HG02571 (cell line): ENCODE measurements around the gene SULT2B1.

Source experiments
- ATAC-seq: cut with Tn5 transposase; IDR thresholded peaks from one replicate; pipeline ENCODE4 v1.9.1; 2021; ENCODE audit warnings: mild to moderate bottlenecking, moderate library complexity; ENCODE audit not compliant: unreplicated experiment

Gene SULT2B1

DNA sequence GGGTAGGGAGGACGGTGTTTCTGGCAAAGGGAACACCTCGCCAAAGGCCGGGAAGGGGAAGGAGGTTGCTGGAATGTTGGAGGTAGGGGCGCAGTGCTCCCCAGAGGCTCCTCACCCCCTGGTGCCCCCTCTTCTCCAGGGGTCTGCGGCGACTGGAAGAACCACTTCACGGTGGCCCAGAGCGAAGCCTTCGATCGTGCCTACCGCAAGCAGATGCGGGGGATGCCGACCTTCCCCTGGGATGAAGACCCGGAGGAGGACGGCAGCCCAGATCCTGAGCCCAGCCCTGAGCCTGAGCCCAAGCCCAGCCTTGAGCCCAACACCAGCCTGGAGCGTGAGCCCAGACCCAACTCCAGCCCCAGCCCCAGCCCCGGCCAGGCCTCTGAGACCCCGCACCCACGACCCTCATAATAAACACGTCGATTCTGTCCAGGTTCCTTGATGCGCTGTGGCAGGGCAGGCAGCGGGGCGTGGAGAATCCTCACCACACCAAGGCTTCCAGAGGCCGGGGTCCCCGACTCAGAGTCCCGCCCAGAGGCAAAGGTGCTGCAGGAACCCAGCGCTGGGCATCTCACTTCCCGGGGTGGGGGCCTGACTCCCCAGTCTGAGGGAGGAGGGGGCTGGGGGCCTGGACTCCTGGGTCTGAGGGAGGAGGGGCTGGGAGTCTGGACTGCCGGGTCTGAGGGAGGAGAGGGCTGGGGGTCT, 47.2 kb downstream of the SULT2B1 start:
- no peak for ATAC-seq

DNA sequence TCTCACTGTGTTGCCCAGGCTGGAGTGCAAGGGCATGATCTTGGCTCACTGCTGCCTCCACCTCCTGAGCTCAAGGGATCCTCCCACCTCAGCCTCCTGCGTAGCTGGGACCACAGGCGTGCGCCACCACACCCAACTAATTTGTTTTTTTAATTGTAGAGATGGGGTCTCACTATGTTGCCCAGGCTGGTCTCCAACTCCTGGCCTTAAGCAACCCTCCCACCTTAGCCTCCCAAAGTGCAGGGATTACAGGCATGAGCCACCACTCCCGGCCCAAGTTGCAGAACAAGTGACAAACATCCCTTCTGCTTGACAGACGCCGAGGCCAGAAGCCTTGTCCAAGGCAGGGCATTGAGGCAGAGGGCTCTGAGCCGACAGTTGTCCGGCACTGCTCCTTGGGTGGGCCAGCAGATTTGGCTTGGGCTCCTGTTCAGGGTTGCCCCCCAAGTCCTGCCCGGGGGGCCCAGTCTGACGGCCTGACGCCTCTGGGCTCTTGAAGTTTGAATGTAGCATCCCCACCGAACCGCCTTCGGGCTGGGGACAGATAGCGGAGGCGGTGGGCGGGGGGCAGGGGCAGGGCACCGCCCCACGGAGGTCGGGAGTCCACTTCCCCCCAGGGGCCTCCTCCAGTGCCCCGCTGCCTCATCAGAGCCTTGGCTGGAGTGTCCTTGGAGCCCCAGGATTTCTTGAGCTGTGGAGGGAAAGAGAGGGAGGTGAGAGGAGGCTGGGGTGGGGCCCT, 48.9 kb downstream of the SULT2B1 start:
- no peak for ATAC-seq

GRCh38 chr19:48603001-48603400, 51.0 kb downstream of the SULT2B1 start:
- no peak for ATAC-seq

DNA sequence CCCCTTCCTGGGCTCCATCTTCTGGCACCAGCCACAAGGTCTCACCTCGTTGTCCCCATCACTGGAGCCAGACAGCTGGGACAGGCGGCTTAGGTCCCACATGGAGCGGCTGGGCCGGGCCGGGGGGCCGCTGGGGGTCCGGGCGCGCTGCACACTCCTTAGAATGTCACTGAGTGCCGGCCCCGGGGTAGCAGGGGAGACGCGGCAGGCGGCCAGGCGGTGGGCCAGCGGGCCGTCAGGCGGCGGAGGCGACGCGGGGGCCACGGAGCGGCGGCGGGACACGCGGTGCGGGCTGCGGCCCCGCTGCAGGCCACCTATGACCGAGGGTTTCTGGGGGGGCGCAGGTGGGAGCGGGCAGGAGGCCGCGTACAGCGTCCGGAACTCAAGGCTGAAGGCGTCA, 51.5 kb downstream of the SULT2B1 start:
- ATAC-seq: no peak

GRCh38 chr19:48603850-48604249, 51.9 kb downstream of the SULT2B1 start:
- no peak for ATAC-seq

DNA sequence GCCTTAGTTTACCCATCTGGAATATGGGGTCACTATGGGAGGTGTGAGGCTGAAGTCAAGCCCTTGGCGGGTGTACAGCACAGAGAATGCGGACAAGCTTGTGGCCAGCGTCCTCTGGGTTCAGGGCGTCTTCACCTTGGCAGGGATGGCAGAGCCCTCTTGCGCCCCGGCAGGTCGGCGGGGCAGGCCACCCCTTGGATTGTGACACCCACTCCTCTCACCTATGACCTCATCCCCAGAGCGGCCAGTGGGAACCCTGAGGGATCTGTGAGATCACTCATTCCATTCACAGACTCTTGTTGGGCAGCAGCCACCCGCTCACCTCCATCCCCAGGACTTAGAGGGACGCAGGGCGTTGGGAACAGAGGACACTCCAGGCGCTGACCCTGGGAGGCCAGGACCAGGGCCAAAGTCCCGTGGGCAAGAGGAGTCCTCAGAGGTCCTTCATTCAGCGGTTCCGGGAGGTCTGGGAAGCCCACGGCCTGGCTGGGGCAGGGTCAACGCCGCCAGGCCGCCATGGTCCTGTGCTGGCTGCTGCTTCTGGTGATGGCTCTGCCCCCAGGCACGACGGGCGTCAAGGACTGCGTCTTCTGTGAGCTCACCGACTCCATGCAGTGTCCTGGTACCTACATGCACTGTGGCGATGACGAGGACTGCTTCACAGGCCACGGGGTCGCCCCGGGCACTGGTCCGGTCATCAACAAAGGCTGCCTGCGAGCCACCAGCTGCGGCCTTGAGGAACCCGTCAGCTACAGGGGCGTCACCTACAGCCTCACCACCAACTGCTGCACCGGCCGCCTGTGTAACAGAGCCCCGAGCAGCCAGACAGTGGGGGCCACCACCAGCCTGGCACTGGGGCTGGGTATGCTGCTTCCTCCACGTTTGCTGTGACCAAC, 54.7 kb downstream of the SULT2B1 start, which contains the start of gene SPACA4:
Gene SPACA4 (plus strand): TSS at position 280 of the 896 bp plus-strand sequence. CDS start 237 bp downstream, at position 517.
- ATAC-seq: no peak

- ATAC-seq: no peak
These were observed 55.4 kb downstream of the SULT2B1 start for GRCh38 chr19:48607359-48607755.

DNA sequence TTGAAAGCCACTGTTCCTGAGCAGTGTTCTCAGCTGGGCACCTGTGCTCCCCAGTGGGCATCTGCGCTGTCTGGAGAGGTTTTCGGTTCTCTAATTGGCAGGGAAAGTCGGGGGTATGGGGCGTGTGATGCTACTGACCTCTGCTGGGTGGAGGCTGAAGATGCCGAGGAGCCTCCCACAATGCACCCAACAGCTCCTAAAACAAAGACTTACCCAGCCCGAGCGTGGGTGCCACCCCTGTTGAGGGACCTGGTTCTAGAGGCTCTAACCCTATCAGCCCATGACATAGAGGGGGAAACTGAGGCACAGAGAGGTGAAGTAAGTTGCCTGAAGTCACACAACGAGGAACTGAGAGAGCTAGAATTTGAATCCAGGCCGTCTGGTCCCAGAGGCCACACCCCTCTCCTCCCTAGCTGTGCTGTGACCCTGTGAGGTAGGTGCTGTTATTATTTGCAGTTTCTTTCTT, 56.9 kb downstream of the SULT2B1 start:
- ATAC-seq: no peak

DNA sequence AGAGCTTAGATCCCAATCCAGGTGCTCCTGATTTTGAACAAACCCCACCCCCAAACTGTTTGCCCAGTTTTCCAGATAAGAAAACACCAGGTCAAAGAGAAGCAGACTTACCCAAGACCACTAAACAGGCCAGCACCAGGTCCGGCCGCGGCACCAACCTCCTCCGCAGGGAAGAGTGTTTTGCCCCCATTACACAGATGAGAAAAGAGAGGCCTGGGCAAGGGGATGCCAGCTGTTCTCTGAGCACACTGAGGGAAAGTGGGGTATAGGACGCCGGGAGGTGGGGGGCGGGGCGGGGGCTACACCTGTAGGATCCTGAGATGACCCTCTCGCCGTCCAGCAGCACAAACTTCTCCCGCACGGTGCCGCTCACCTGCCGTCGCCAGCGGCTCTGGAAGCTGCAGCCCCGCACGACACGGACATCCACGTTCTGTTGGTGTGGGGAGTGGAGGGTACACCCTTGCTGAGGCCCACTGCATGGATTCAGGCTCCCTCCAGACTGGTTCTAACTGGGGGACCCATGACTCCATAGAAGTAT, 57.7 kb downstream of the SULT2B1 start:
- ATAC-seq: no peak

GRCh38 chr19:48611872-48612271, 59.9 kb downstream of the SULT2B1 start:
- ATAC-seq: no peak

- ATAC-seq: no peak
These were observed 61.3 kb downstream of the SULT2B1 start for GRCh38 chr19:48613024-48613851.

DNA sequence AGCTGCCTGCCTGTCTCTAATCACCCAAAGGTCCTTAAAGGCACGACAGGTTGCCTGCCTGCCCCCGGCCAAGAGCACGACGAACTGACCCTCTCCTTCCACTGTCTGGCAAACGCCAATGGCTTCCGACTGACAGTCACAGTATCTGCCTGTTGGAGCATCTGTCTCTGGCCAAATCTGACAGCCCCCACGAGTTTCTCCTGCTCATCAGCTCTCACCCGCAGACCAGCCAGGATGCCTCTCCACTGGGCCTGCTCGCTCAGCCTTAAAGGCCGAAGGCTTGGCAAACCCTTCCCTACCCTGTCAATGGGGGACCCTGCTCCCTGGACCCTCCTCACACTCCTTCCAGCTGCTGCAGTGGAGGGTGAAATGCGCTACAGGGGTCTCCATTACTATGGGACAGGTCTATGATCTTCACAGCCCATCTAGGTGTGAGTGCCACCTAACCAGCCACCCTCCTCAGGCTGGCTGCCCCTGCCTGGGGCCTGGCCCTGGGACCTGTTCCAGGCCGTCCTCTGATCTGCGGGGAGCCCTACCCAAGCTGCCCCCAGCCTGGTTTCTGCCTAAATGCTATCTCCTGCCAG, 62.0 kb downstream of the SULT2B1 start:
- ATAC-seq: no peak

DNA sequence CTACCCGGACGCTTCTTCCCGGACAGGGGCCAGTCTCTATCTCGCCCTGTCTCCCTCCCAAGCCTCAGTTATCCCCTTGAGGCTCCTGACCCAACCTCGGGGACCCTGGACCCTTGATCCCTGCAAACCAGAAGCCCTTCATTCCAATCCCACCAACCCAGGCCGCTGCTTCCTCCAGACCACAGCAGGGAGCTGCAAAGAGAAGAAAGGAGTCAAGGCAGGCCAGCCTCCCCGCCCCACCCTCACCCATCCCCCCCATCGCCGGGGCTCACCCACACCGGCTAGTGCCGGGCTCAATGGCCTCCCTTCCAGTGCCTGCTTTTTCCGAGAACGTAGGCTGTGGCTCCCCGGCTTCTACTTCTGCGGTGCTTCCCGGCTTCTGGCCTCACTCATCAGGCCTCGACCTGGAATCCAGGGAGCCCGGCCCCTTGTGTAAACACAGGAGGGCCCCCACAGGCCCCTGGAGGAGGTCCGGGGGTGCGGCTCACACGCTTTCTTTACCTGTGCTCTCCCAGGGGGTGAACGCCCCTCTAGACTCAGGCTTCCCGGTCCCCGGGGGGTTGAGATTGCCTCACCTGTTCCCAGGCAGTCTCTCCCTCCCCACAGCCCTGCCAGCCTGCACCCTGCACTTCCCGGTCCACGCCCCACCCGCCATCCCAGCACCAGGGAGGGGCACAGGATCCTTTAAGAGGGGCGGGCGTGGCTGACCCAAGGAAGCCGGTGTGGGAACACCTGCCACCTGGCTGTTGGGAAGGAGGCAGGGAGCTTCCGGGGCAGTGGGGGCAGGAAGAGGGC, 62.7 kb downstream of the SULT2B1 start, which contains the start of gene FAM83E:
Gene FAM83E (minus strand): TSS at position 641 of the 795 bp plus-strand sequence. CDS start 1,704 bp downstream, outside the sequence.
- ATAC-seq: no peak

DNA sequence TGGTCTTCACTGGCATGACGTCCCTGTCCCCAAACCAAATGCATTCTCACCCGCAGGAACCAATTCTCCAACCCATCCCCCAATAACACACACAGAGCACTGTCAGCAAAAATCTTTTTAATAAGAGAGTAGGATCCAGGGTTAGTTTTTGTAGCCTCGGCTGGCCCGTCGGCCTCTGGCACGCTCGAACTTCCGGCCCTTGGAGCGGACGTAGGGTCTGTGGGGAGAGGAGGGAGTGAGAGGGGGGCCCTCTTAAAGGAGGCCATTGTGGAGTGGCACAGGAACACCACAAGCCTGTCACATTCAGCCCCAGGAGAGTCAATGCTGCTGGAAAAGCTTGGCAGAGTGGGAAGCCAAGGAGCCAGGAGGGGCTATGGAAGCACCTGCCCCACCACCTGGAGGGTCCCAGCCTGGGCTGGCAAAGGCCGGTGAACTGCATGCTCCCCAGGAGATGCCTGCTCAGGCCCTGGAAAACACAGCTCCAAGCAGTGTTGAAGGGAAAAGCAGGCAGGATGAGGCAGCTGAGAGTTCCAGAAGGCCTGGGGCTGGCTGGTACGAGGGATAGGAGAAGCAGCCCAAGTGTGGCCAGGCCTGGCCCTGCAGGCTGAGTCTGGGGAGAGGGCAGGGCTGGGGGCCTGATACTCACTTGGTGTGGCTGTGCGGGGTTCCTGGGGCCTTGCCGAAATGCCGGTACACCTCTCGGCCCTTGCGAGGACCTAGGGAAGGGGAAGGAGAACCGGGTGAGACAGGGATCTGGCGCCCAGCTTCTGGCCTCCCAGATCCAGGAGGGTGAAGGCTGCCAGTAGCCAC, 63.5 kb downstream of the SULT2B1 start:
- ATAC-seq: no peak

GRCh38 chr19:48616041-48616436, 64.1 kb downstream of the SULT2B1 start:
- ATAC-seq: no peak

GRCh38 chr19:48616491-48617056, 64.6 kb downstream of the SULT2B1 start:
- ATAC-seq: no peak

- ATAC-seq: no peak
These were observed 65.4 kb downstream of the SULT2B1 start for GRCh38 chr19:48617146-48617937.
